ENCODE measurements around the gene INCA1. TPM values are rescaled to one million over a fixed set of nuclear protein-coding genes. Genes with fewer than 3 reads are reported as not detected.

Gene INCA1
- polyA plus RNA-seq, 3 donors = 0.38 to 0.52 (median 0.44) TPM

- Histone ChIP-seq H3K27ac (ENCODE audit: low read depth in 1 of 2, low read length in 2 of 2) (peak overlapping the region; percentile 94), H2AFZ (ENCODE audit: insufficient read depth, low read depth, low read length, poor library complexity, severe bottlenecking) (no peak overlapping the region), H3K4me2 (replicated peaks; ENCODE audit: extremely low read depth, low read length, poor library complexity, severe bottlenecking) (peak overlapping the region; percentile 98), H3K27me3 (ENCODE audit: control insufficient read depth in 2 of 2, insufficient read depth in 2 of 2, low read length in 2 of 2) (no peaks in the 10 kb centered on the region), H3K9ac (ENCODE audit: insufficient read depth, low read length, poor library complexity, severe bottlenecking) (peak overlapping the region; percentile 80), H3K4me3 (replicated peaks in 1 of 3; ENCODE audit: low read depth in 2 of 3, low read length in 3 of 3) (peak overlapping the region; percentile 92 to 95 (median 94)), H3K4me1 (ENCODE audit: control insufficient read depth in 1 of 2, insufficient read depth in 2 of 2, low read length in 2 of 2) (peaks cover 63 to 80% of the 10 kb centered on the region in 2 donors), H3K36me3 (replicated peaks in 1 of 2; ENCODE audit: control insufficient read depth in 1 of 2, insufficient read depth in 2 of 2, low read length in 2 of 2) (peaks cover 32 to 40% of the 10 kb centered on the region in 2 donors), H3K79me2 (ENCODE audit: insufficient read depth, low read length) (peaks cover 72% of the 10 kb centered on the region), H4K20me1 (ENCODE audit: insufficient read depth, low read length) (peaks cover 64% of the 10 kb centered on the region), H3K9me3 (replicated peaks in 1 of 2; ENCODE audit: control insufficient read depth in 1 of 2, insufficient read depth in 1 of 2, low read length in 2 of 2) (no peaks in the 10 kb centered on the region)
- H3K36me3 Mint-ChIP-seq = peaks cover 40 to 47% of the 10 kb centered on the region in 2 donors
- WGBS (ENCODE audit: insufficient coverage) = 0% methylated on average over 5 of the region's 7 CpGs
- peak overlapping the region; percentile 95 to 99 (median 97) for H3K27ac Mint-ChIP-seq
- intact Hi-C loops (cut with micrococcal nuclease) = loop anchor here in 1 of 2 donors (5.0 kb wide), 2 partner anchors 45 to 180 kb away; partner anchors contain the start of gene CHRNE
- H3K9me3 Mint-ChIP-seq = no peaks in the 10 kb centered on the region
- H3K4me3 Mint-ChIP-seq = peak overlapping the region; percentile 96 to 97
- peaks cover 65% of the 10 kb centered on the region for H3K4me1 Mint-ChIP-seq
- peak in 2 of 3 donors; percentile 26 to 62 for DNase-seq
- TF ChIP-seq CTCF (IDR thresholded peaks at IDR 0.05) = no peak
- H3K27me3 Mint-ChIP-seq (ENCODE audit: low read depth in 3 of 3) = peaks cover 2 to 8% (median 3%) of the 10 kb centered on the region in 3 donors
Measured at GRCh38 chr17:4947010-4947410, 50.3 kb downstream of the INCA1 start.

- H3K36me3 Mint-ChIP-seq = peaks cover 44 to 51% of the 10 kb centered on the region in 2 donors
Measured at GRCh38 chr17:4946312-4946976, 50.9 kb downstream of the INCA1 start.

More at GRCh38 chr17:4946312-4946976, 50.9 kb downstream of the INCA1 start:
- Histone ChIP-seq H3K4me1 (ENCODE audit: control insufficient read depth in 1 of 2, insufficient read depth in 2 of 2, low read length in 2 of 2) (peaks cover 69 to 84% of the 10 kb centered on the region in 2 donors), H3K9me3 (replicated peaks in 1 of 2; ENCODE audit: control insufficient read depth in 1 of 2, insufficient read depth in 1 of 2, low read length in 2 of 2) (no peaks in the 10 kb centered on the region), H3K9ac (ENCODE audit: insufficient read depth, low read length, poor library complexity, severe bottlenecking) (peak overlapping the region; percentile 80), H2AFZ (ENCODE audit: insufficient read depth, low read depth, low read length, poor library complexity, severe bottlenecking) (no peak overlapping the region), H3K4me2 (replicated peaks; ENCODE audit: extremely low read depth, low read length, poor library complexity, severe bottlenecking) (peak overlapping the region; percentile 98), H3K27ac (ENCODE audit: low read depth in 1 of 2, low read length in 2 of 2) (peak overlapping the region; percentile 94), H3K36me3 (replicated peaks in 1 of 2; ENCODE audit: control insufficient read depth in 1 of 2, insufficient read depth in 2 of 2, low read length in 2 of 2) (peaks cover 32 to 43% of the 10 kb centered on the region in 2 donors), H3K27me3 (ENCODE audit: control insufficient read depth in 2 of 2, insufficient read depth in 2 of 2, low read length in 2 of 2) (no peaks in the 10 kb centered on the region), H4K20me1 (ENCODE audit: insufficient read depth, low read length) (peaks cover 67% of the 10 kb centered on the region), H3K79me2 (ENCODE audit: insufficient read depth, low read length) (peaks cover 78% of the 10 kb centered on the region), H3K4me3 (replicated peaks in 1 of 3; ENCODE audit: low read depth in 2 of 3, low read length in 3 of 3) (peak overlapping the region; percentile 92 to 95 (median 94))
- Mint-ChIP-seq H3K4me3 (peak overlapping the region; percentile 96 to 97), H3K4me1 (peaks cover 70% of the 10 kb centered on the region), H3K9me3 (no peaks in the 10 kb centered on the region), H3K27ac (peak overlapping the region; percentile 95 to 99 (median 97)), H3K27me3 (ENCODE audit: low read depth in 3 of 3) (peaks cover 2 to 8% (median 3%) of the 10 kb centered on the region in 3 donors)
- peak; percentile 31 to 86 (median 47) for DNase-seq
- WGBS (ENCODE audit: insufficient coverage) = 9% methylated on average over 4 of the region's 16 CpGs
- no peak for TF ChIP-seq CTCF (IDR thresholded peaks at IDR 0.05)
- intact Hi-C loops (cut with micrococcal nuclease) = loop anchor here in 1 of 2 donors (5.0 kb wide), 2 partner anchors 44 to 179 kb away; partner anchors contain the start of gene CHRNE

Data from CD14-positive monocyte (primary cell).